GM12864 (cell line): Measurements from ENCODE around the gene MATN4.

Experiments
- DNase-seq: peaks from one replicate; pipeline ENCODE4 v3.0.0-alpha.2; 2011; ENCODE audit warnings: low read depth
- H3K4me3 ChIP-seq: 2 replicates; pipeline ENCODE4 v1.5.1; 2011; ENCODE audit warnings: mild to moderate bottlenecking, low read depth, low read length, control low read depth
- CTCF ChIP-seq: IDR thresholded peaks from 2 replicates; pipeline ENCODE4 v1.5.1; 2011; ENCODE audit warnings: low read depth, mild to moderate bottlenecking, moderate library complexity, low read length, control low read depth, inconsistent platforms; ENCODE audit errors: missing control alignments

MATN4 gene

GRCh38 chr20:45347936-45348778, 40.1 kb upstream of the MATN4 start, which contains the start of gene SDC4:
TSS of gene SDC4 (minus strand) at chr20:45348424. CDS start at chr20:45348384, 40 bp downstream.
- DNase-seq, result no peak

GRCh38 chr20:45347297-45347935, 39.3 kb upstream of the MATN4 start:
- no peak for DNase-seq

More at GRCh38 chr20:45347936-45348778, 40.1 kb upstream of the MATN4 start, which contains the start of gene SDC4:
- peak within 1 kb of the TSS; percentile 22 for H3K4me3 ChIP-seq
- TF ChIP-seq CTCF, result no peak

GRCh38 chr20:45346851-45347250, 38.8 kb upstream of the MATN4 start:
- no peak overlapping the region for H3K4me3 ChIP-seq
- TF ChIP-seq CTCF, result no peak
- no peak for DNase-seq

More at GRCh38 chr20:45347297-45347935, 39.3 kb upstream of the MATN4 start:
- peak overlapping the region; percentile 22; the same call in 1 of the 2 replicates for H3K4me3 ChIP-seq
- TF ChIP-seq CTCF, result no peak

- no peak for DNase-seq
- no peak overlapping the region for H3K4me3 ChIP-seq
- no peak for TF ChIP-seq CTCF
Measured at GRCh38 chr20:45346291-45346718, 38.2 kb upstream of the MATN4 start.

GRCh38 chr20:45345104-45345936, 37.2 kb upstream of the MATN4 start:
- H3K4me3 ChIP-seq, result no peak overlapping the region
- TF ChIP-seq CTCF, result no peak
- no peak for DNase-seq

GRCh38 chr20:45344168-45344860, 36.2 kb upstream of the MATN4 start:
- DNase-seq, result no peak
- no peak overlapping the region for H3K4me3 ChIP-seq

More at GRCh38 chr20:45344168-45344860, 36.2 kb upstream of the MATN4 start:
- TF ChIP-seq CTCF, result no peak
